Activated T-cell treated with anti-CD3 and anti-CD28 coated beads for 24 hours (primary cell): ENCODE data around the gene FLVCR2.

Experiments
- DNase-seq: peaks from one replicate; pipeline ENCODE4 v3.0.0-alpha.2; 2020; ENCODE audit warnings: low read depth

FLVCR2 gene, protein sequence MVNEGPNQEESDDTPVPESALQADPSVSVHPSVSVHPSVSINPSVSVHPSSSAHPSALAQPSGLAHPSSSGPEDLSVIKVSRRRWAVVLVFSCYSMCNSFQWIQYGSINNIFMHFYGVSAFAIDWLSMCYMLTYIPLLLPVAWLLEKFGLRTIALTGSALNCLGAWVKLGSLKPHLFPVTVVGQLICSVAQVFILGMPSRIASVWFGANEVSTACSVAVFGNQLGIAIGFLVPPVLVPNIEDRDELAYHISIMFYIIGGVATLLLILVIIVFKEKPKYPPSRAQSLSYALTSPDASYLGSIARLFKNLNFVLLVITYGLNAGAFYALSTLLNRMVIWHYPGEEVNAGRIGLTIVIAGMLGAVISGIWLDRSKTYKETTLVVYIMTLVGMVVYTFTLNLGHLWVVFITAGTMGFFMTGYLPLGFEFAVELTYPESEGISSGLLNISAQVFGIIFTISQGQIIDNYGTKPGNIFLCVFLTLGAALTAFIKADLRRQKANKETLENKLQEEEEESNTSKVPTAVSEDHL

DNA sequence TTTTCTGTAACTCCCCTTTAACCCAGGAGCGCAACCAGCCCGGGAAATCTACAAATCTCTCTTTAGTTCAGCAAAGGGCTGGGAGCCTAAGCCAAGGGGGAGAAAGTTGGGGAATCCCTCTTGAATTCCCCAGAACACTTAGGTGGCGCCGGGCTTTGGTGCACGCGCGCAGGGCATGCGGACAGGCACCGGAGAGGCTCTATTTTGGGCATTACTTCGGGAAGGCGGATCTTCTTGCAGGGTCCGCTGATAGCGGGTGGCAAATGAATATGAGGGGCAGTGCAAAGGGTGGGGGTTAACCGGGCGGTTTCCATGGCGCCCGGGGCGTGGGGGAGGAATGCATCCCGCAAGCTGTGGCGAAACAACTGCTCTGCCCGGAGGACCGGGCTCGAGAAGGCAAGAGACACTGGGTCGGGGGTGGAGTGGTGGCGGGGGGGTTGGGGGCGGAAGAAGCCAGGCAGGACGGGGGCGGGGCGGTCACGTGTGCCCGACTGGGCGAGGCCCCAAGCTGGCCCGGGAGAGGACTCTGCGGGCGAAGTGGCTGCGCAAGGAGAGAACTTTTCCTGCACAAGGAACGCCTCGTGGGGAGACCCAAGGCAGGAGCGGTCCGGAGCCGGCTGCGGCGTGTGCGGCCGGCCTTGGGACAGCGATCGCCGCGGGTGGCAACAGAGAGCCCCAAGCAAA, at the start of gene FLVCR2:
Gene FLVCR2 (plus strand): TSS at position 519 of the 684 bp plus-strand sequence. CDS start 353 bp downstream, outside the sequence.
- peak; percentile 38 for DNase-seq

DNA sequence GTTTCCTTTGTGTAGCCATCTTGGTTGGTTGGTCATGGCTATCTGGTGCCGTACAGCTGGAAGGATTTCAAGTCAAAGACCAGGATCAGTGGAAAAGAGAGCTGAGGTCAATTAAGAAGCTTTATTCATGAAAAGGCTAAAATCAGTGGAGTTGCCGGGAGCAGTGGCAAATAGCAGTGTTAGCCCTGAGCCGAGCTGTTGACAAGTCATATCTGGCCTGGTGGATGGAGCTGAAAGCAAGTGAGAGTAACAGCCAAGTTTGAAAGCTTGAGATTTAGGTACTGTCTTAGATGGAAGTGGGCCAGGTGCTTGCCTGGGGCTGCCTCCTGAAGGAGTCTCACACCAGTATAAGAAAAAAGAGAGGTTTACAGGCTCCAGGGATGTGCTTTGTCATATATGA, 47.2 kb upstream of the FLVCR2 start:
- DNase-seq: no peak

DNA sequence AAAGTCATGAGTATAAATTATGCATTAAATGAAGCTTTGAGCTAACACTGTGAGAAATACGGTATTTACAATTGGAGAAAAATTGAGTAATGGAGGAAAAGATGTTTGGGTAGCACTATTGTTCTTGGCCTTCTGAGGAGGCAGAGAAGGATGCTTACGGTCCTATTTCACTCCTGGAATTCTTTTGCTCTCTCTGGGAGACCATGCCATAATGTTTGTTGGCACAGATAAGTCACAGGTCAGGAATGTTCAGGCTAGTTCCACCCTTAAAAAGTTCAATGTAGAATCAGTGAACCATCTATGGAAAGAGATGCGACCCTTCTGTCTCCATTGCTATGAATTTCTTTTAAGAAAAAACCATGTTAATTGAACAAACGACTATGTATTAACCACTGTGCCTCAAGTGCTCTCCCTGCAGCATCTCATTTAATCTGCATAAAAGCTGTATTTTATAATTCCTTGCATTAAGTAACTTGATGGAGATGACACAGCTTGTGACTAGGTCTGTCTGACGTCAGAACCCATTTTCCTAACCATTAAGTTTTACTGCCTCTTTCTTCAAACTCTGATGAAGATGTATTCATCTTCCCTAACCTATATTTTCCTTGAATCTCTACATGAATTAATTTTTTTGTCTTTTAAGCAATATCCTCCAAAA, 46.6 kb upstream of the FLVCR2 start:
- DNase-seq: no peak

DNA sequence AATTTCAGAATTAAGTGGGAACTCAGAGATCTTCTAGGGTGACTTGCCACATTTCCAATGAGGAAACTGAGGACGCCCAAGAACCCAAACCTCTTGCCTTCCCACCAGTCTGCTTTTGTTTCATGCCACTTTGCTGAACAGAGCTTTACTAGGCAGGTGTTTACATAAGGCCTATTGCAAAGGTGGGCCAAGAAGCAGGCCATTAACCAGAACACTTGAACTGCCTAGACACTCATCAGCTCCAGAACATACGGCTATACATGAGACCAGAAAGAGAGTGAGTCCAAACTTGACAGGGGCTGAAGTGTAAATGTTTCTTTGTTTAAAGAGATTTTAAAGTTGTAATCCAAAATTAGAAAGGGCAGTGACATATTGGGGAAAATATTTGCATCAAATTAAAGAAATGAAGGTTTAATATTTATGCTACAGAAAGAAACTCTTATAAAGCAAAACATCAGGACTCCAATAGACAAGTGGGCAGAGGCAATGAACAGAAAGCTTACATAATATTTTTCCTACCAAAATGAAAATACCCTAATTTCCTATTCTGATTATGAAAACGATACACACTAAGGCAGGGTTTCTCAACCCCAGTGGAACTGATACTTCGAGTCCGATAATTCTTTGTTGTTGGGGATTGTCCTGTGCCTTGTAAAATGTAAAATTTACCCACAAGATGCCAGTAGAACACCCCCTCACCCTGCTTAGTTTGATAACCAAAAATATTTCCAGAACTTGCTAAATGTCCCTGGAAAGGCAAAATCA, 44.4 kb upstream of the FLVCR2 start:
- no peak for DNase-seq

DNA sequence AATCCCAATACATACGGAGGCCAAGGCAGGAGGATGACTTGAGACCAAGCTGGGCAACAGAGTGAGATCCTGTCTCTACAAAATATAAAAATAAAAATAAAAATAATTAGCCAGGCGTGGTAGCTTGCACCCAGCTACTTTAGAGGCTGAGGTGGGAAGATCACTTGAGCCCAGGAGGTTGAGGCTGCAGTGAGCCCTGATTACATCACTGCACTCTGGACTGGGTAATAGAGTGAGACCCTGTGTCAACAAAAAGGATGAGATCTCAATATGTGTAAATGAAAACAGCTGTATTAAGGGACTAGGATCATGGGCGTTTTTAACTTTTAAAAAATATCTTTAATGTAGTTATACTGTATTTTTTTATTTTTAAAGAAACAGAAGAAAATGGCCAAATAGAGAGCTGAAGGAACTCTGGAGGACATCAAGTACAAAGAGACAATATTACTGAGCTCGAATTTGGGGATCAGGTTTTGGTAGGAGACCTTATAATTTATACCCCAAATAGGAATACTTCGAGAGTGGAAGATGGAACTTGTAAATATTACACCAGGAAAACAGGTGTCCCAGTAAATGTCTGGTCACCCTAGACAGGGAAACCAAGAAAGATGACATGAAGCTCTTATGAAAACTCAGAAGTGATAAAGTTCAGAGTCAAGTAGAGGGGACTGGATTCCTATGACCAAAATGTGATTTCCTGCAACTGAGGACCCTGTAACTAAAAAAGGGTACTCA, 43.1 kb upstream of the FLVCR2 start:
- DNase-seq: no peak

DNA sequence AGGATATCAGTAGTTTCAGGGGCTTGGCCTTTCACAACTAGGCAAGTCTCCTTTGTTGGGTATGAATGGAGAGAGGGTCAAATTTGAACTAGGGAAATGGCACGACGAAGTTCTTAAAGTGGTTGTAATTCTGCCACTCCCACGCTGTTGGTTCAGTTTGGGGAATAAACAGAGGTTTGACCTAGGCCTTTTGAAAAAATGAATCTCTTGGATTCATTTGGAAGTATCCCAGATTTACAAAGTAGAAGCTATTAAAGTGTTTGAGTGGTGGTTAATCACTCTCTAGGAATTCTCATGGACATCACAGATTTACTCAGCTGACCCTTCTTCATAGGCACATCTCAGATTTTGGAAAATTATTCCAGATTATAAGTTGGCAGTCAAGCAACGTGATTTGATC, 41.3 kb upstream of the FLVCR2 start:
- no peak for DNase-seq

DNA sequence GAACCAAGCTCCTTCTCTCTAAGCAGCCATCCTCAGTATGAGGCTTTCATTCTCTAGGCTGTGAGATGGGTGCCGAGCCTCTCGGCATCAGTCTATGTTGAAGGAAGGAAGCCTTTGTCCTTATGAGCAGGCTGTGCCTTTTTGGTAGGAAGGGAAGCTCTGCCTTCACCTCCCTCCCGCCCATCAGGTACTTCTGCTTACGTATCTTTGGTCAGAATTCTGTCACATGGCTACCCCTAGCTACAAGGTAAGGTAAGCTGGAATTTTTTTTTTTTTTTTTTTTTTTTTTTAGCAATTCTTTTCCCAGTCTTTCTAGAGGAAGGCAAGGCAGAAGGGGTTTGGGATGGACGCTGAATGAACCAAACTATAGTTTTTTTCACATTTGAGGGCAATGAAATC, 39.3 kb upstream of the FLVCR2 start:
- no peak for DNase-seq

DNA sequence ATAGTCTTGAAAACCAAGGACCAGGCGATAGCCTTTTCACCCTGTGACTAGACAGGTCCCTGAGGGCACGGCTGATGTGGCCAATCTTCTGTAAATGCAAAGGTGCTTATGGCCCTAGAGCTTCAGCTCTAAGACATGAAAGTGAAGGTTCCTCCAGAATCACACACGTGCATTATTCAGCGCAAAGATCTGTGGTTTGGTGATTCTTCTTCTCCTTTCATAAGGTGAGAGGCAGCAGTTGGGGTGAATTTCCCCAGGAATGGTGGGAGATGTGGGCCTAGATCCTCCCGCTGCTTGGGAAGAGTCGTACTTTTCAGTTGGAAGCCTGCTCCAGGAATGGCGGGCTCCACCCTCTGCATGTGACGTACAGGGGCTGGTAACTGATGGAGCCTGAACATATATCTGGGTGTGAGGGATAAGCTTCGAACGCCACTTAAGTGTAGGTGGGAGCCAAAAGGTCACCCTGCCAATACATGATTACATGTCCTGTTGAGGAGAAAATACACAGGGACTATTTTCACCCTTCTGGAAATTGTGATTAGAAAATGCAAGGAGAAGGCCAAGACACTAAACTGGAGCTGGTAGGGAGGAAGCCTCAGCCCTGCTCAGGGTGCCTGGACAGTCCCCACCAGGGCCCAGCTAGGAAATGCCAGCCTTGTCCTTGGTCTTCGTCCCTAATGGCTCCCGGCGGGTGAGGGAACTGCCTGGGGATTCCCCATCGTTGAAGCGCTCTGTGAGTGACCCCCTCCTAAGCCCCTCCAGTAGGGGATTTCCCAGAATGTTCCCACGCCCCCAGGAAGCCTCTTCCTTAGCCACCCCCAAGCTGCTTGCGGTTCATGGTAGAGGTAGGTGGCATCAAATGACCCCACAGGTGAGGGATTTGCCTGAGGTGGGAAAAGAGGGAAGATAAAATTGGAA, 38.6 kb upstream of the FLVCR2 start:
- no peak for DNase-seq

DNA sequence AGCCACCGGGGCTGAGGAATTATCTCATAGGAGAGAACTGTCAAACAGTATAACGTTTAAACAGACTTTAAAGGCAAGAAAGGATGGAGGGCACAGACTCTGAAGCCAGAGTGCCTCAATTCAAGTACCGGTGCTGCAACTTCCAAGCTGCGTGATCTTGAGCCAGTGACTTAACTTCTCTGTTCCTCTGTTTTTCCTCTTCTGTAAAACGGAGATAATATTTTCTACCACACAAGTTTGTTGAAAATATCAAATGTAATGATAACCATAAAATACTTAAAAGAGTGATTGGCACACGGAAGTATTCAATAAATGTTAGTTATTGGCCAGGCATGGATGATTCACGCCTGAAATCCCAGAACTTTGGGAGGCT, 38.0 kb upstream of the FLVCR2 start:
- DNase-seq: no peak

DNA sequence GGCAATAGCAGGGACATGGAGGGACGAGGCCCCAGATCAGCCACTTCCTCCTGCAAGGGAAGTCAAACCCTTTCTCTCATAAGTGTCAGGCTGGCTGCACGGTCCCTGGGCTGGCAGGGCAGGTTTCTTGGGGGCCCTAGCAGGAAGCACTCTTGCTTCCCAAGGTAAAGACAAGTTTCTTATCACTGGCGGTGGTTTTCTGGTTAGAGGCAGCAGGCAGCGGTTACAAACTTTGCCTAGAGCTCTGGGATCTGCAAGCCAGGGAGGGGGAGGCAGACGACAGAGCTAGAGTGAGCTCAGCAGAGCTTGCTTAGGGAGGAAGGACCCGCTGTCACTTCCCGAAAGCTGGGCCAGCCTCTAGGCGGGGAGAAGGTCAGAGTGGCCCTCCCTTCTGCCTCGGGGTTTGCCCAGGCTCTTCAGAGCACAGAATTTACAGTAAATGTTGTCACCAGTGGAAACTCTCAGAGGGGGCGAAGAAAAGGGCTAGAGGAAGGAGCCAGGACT, 35.8 kb upstream of the FLVCR2 start:
- peak; percentile 78 for DNase-seq

DNA sequence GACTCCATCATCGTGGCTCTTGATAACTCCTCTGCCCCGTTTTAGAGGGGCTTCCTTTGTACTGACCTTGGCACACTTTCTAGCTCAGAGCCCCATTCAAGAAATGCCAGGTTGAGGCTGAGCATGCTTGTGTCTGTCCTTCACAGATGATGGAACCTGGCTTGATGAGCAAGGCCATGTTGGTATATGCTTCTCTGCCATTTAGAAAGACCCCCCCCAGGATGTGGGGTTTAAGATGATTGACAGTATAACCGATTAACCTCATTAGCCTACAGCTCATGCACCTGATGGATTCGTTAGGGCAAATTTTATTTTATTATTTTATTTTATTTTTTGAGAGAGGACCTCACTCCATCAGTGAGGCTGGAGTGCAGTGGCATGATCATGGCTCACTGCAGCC, 35.2 kb upstream of the FLVCR2 start:
- no peak for DNase-seq

DNA sequence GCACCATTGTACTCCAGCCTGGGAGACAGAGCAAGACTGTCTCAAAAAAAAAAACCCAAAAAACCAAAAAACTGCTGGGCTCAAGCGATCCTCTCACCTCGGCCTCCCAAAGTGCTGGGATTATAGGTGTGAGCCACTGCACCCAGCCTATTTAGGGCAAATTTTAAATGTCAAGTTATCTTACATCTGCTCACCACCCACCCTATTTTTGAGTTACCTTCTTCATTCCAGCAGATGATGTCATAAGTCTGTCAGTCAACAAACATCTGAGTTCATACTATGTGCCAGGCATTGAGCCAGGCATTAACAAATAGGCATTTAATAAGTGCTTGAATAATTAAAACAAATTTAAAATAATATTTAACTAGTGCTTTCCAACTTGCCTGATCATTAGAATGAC, 34.6 kb upstream of the FLVCR2 start:
- DNase-seq: no peak

DNA sequence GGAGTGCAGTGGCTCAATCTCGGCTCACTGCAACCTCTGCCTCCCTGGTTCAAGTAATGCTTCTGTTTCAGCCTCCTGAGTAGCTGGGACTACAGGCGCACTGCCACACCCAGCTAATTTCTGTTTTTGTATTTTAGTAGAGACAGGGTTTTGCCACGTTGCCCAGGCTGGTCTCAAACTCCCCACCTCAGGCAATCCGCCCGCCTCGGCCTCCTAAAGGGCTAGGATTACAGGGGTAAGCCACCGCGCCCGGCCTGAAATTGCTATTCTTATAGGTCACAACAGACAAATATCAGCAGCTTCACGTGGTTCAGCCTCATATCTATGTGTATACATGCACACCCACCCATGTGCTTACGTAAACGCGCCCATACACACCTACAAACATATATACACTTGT, 32.5 kb upstream of the FLVCR2 start:
- no peak for DNase-seq

DNA sequence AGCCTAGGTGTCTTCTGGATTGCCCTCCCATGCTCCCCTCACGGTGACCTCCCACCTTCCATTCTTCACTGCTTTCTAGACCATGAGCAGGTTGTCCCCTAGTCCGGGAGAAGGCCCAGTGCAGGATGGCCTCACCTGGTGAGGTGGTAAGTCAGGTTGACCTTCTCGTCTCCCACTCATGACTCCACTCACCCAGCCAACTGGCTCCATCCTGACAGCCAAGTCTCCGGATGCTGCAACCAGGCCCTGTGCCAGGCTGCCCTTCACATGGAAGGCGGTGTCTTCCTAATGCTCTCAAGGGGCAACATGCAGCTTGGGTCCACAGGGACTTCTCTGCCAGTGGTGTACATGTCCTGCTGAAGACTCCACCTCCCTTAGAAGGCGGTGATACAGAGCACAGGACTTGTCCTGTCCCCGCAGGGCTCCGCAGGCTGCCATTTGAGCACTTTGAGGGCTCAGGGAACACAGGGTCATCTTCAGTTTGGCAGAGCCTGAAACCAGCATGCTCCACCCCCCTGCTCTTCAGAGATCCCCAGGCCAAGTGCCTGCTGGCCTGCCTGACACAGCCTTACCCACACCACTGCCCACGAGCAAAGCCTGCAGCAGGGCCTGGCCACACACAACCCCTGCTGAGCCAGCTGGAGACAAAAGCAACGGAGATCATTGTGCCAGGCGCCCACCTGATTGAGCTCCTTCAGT, 30.7 kb upstream of the FLVCR2 start:
- no peak for DNase-seq

DNA sequence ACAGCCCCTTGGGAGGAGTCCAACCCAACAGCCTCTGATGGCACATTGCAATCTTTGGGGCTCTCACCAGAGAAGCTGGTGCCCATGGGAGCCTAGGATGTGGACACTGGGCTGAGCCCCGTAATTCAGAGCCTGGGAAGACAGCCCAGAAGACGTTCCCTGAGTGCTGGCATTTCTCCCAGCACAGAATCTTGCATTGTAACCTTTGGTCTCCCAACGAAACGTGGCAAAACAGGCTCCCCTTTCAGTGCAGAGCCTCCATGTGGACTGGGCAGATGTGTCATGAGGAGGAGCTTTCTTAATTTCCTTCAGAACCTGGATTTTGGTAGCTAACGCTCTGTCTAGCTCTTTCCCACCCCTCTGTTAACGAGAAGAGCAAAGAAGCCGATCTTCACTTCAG, 29.9 kb upstream of the FLVCR2 start:
- DNase-seq: no peak

DNA sequence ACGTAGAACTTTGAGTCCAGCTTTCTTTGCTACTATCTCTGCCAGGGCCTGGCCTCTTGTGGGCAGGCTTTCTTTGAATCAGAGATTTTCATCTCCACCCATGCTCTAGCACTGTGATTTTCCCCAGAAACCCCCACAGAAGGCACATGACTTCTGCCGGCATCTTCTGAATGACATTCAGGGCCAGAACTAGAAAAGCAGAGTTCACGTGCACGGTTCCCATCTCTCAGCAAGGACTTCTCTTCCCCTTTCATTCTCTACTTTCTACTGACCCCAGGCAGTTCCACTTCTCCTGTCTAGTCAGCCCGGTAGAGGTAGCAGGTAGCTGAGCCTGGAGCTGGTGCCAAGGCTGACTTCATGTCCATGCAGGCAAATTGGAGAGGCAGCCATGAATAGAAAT, 29.3 kb upstream of the FLVCR2 start:
- DNase-seq: no peak

DNA sequence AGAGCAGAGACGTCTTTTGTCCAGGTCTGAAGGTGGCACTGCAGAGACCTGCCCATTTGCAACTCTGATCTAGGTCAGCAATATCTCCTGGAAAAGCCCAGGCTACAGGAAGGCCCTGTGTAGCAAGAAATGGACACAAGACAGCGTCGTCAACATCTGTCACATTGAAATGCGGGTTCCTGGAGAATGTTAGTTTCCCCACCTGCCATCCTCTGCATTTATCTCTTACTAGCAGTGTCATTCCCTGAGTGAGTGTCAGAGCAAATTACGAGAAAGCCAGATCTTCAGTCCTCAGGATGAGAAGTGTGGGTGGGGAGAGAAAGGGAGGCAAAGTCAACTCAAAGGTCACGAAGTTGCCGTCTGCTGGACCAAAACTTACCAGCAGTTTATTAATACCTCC, 27.4 kb upstream of the FLVCR2 start:
- no peak for DNase-seq

DNA sequence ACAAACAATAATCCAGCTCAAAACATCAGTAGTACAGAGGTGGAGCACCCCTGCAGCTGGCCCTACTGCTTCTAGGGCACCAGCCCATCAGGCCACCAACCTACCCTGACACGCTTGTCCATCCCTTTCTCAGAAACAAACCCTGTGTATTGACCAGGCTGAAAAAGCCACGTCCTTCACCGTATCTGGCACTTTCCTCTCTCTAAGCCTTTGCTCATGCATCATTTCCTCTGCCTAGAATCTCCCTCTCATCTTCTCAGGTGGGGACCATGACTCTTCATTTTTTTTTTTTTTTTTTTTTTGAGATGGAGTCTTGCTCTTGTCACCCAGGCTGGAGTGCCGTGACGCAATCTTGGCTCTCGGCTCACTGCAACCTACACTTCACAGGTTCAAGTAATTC, 25.3 kb upstream of the FLVCR2 start:
- no peak for DNase-seq

DNA sequence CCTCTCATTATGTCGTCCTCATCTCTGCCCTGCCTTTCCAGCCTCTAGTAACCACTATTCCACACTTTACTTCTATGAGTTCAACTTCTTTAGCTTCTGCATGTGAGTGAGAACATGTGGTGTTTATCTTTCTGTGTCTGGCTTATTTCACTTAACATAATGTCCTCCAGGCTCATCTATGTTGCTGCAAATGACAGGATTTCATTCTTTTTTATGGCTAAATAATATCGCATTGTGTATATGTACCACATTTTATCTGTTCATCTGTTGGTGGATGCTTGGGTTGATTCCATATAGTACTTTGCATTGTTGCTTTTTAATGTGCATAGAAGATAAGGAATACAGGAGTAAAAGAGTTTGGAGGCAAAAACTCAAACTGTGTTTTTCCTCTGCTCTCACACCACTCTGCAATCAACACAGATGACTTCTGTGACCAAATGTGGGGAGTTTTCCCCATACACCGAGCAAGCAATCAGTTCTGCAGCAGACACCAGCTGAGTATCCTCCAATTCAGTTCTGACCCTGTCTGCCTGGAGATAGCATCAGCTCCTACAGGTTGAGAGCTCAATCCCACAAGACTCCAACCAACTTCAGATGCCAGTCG, 24.6 kb upstream of the FLVCR2 start:
- no peak for DNase-seq
